Jurkat, Clone E6-1 (cell line): ENCODE measurements around the gene SLC25A24.
A peak's percentile ranks its signal among the peaks of the same experiment; 100 is the strongest.
"Not testable (repeated sequence)": the region's sequence is repeated elsewhere in the genome, so short reads cannot be mapped to it uniquely, and the experiment has no call there.

ENCODE experiments used
- DNase-seq: peaks from one replicate; pipeline ENCODE4 v3.0.0-alpha.2; 2011; ENCODE audit warnings: low read depth, low spot score
- H3K4me3 ChIP-seq: 2 replicates; pipeline ENCODE4 v1.5.1; 2011; ENCODE audit warnings: mild to moderate bottlenecking, low read length, control low read depth, moderate library complexity

Gene SLC25A24

GRCh38 chr1:108142773-108143394 lies 57.3 kb downstream of the SLC25A24 start:
- no peak for DNase-seq
- H3K4me3 ChIP-seq: no peak overlapping the region

GRCh38 chr1:108142258-108142657 lies 57.9 kb downstream of the SLC25A24 start:
- DNase-seq: no peak
- no peak overlapping the region for H3K4me3 ChIP-seq

- no peak for DNase-seq
- H3K4me3 ChIP-seq: no peak overlapping the region
Observed at GRCh38 chr1:108141621-108142020, 58.5 kb downstream of the SLC25A24 start.

GRCh38 chr1:108140936-108141335 lies 59.2 kb downstream of the SLC25A24 start:
- DNase-seq: no peak
- H3K4me3 ChIP-seq: no peak overlapping the region

DNA sequence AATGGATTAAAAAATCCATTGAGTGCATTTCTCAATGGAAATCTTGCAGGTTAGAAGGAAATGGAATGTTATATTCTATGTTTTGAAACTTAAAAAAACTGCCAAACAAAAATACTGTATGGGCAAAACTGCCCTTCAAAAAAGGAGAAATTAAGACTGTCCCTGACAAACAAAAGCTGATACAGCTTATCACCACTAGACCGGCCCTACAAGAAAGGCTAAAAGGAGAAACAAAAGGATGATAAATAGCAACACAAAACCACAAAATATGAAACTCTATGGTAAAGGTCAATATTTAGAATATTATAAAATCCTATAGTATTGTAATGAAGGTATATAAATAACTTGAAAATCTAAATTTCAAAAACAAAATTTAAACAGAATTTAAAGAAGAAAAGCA lies 60.0 kb downstream of the SLC25A24 start:
- DNase-seq: no peak
- no peak overlapping the region for H3K4me3 ChIP-seq

DNA sequence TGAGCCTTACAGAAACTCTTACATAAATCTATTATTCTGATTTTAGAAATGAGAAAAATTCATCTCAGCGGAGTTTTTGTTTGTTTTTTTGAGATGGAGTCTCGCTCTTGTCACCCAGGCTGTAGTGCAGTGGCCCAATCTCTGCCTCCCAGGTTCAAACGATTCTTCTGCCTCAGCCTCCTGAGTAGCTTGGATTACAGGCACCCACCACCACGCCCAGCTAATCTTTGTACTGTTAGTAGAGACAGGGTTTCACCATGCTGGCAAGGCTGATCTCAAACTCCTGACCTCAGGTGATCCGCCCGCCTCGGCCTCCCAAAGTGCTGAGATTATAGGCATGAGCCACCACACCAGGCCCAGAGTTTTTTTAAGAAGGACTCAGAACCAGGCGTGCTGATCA lies 60.6 kb downstream of the SLC25A24 start:
- H3K4me3 ChIP-seq, DNase-seq: not testable (repeated sequence)

- H3K4me3 ChIP-seq, DNase-seq: not testable (repeated sequence)
Observed at GRCh38 chr1:108133148-108133547, 67.0 kb downstream of the SLC25A24 start.

DNA sequence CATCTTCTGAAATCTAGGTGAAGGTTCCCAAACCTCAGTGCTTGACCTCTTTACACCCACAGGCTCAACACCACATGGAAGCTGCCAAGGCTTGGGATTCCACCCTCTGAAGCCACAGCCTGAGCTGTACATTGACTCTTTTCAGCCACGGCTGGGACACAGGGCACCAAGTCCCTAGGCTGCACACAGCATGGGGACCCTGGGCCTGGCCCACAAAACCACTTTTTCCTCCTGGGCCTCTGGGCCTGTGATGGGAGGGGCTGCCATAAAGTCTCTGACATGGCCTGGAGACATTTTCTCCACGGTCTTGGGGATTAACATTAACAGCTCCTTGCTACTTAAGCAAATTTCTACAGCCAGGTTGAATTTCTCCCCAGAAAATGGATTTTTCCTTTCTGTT lies 67.8 kb downstream of the SLC25A24 start:
- not testable (repeated sequence) for DNase-seq, H3K4me3 ChIP-seq

- not testable (repeated sequence) for DNase-seq, H3K4me3 ChIP-seq
Observed at GRCh38 chr1:108131281-108131680, 68.9 kb downstream of the SLC25A24 start.

- no peak for DNase-seq
- H3K4me3 ChIP-seq: no peak overlapping the region
Observed at GRCh38 chr1:108130794-108131193, 69.3 kb downstream of the SLC25A24 start.

- no peak for DNase-seq
Observed at GRCh38 chr1:108129999-108130398, 70.1 kb downstream of the SLC25A24 start.

DNA sequence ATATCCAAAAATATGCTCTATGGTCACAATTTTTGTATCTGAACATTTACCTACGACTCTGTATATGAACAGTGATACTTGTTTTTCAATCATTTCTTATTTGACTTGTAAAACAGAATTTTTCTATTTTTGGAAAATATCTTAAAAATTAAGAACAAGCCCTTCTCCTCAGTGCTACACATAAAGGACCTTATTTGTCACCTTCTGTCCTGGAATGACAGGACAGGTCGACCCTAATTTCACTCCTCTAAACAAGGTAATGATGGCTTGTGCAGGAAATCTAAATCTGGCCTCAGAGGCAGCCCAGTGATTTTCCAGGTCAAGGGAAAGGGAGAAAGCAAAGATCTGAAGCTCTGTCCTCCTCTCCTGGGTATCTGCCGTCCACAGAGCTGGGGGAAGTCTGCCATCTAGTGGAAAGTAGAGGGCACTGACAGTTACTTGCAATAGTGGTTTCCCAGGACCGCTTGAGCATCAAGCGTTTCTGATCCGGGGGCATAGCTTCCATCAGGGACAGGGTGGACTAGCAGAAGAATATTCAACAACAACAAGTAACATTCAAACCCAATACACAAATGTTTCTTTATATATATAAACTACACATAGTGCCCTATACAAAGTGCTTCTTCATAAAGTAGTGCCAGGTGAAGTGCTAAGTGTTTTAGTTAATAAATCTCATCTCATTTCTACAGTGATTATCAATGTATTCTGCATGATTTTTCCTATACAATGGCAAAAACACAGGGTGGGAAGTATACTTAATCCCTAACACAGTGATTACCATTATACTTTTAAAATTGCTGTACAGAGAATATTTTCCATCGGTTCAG lies 74.6 kb downstream of the SLC25A24 start:
- DNase-seq: peak; percentile 83
- no peak overlapping the region for H3K4me3 ChIP-seq

More at GRCh38 chr1:108129999-108130398, 70.1 kb downstream of the SLC25A24 start:
- no peak overlapping the region for H3K4me3 ChIP-seq

DNA sequence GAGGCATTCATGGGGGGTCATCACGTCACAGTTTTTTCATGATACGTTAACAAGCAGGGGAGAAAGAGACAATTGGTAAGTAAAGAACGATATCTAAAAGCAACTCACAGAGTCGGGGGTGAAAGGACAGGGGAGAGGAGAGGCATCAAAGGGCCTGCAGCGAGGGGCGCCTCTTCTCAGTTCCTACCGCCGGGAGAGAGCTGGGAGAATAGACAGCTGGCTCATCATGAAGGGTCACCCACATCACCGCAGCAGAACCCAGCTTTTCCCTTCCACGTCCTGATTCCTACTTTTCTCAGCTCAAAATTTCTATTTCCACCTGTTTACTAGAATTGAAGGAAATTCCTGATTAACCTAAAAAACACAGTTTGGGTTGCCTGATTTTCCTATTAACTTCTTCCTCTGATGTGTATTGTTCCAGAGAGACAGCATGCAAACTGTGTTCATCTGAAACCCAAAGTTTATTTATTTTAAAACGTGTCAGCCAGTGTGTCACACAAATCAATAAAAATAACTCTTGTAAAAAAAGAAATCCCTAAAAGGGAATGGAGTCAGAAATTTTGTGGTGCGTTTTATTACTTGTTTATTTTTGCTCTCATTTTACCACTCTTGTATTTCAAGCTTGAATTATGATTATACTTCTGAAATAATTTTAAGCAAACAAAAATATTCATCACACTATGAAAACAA lies 75.4 kb downstream of the SLC25A24 start:
- H3K4me3 ChIP-seq: no peak overlapping the region
- DNase-seq: no peak

DNA sequence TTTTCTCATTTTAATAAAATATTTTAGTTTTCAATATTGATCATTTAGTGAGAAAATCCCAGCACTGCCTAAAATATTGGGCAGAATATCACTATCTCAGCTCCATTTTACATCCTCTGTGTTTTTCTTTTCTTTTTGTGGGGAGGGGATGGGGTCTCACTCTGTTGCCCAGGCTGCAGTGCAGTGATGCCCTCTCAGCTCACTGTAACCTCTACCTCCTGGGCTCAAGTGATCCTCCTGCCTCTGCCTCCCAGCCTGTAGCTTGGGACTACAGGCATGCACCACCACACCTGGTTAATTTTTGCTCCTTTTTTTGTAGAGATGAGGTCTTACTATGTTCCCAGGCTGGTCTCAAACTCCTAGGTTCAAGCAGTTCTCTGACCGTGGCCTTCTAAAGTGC lies 76.1 kb downstream of the SLC25A24 start:
- no peak for DNase-seq
- H3K4me3 ChIP-seq: no peak overlapping the region

DNA sequence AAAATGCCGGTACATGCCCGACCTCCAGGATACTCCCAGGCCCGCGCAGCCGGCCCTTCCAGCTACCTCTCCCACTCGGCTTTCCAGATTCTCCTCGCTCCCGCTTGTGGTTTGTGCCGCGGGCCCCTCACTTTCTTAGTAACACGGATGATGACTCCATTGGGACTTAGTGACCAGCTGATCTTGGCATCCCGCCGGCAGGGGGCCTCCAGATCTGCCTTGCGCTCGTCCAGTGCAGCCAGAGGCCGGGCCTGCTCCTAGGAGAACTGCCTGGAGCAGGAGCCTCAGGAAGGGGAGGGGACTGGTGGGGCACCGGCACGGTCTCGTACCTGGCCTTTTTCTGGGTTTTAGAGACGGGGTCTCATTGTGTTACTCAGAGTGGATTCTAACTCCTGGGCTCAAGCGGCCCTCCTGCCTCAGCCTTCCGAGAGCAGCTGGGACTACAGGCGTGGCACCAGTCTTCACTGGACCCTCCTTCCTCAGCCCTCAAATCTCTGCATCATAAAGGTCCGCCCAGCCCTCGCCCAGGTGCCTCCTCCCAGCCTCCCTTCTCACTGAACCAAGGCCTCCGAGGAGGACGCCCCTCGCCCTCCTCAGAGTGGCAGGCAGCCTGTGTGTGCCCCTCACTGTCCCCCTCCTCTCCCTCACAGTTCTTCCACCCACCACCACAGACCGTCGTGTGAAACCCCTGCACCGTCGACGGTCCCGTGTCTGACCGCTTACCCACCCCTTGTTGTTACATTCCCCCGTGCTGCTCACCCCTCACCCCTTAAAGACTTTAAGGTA lies 78.6 kb downstream of the SLC25A24 start:
- no peak overlapping the region for H3K4me3 ChIP-seq
- DNase-seq: no peak

DNA sequence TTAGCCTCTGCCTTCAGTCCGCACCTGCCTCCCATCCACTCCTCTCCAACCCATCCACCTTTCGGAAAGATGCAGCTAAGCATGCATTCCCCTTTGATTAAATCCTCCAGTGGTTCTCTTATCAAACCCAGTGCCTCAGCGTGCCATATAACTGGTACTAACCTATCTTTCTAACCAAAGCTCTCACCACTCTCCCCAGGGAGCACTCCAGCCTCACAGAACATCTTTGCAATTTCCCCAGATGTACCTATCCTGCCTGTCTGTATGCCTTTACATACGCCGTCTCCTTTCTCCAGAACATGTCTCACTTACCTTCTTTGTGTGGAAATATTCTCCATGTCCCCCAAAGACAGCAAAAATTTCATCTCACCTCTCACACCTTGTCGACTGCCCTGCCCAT lies 80.0 kb downstream of the SLC25A24 start:
- H3K4me3 ChIP-seq: no peak overlapping the region
- DNase-seq: no peak

DNA sequence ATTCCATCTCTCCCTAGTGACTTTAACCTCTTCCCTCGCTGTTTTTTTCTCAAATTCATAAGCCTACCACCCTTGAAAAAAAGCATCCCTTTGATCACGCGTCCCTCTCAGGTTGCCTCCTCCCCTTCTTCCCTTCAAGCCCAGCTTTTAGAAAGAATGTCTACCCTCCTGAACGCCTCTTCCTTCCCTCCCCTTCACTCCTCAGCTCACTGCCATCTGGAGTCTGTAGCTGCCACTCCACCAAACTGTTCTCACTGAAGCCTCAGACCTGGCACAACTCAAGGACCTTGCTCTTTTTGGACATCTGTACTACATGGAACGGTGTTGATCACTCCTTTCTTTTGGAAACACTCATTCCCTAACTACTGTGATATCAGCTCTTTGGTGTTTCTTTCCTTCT lies 80.6 kb downstream of the SLC25A24 start:
- peak; percentile 62 for DNase-seq
- H3K4me3 ChIP-seq: no peak overlapping the region

DNA sequence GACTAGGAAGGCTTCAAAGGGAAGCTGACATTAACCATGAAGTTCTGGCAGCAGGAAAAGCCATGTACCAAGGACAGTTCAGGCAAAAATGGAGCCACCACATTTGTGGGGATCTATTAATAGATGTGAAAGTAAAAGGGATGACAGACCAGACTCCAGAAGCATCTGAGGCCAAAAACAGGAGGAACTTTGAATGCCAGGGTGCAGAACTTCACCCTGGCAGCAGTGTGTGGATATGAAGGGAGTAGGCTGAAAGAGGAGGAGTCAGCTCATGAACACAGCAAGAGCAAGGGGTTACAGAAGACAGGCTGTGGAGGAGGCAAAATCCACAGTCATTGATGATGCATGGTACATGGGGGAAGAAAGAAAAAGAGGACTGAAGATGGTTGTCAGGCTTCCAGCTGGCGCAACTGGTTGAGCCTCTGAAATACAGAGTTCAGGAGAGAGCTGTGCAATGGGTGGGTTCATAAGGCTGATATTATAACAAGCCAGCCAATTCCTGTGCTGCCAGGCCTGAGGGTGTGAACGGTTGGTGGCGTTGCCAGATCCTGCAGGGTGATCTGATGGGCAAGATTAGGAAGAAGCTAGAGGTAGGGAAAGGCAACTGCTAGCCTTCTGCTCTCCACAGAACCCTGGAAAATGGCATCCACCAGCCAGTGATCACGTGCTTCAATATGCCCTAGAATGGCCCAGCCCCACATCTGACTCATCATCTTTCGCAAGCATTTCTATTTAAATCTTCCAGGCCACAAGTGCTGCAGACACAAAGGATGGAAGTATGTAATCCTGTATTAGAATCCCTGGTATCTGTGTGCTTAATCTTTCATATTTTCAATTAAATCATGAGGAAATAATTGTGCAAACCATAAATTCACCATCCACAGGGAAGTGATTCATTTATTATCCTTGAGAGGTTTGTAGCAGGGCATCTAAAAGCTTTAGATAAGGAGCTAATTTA lies 81.9 kb downstream of the SLC25A24 start:
- no peak for DNase-seq
- H3K4me3 ChIP-seq: no peak overlapping the region
